ENCODE results near the gene GABRB1. TPM values are rescaled to one million over a fixed set of nuclear protein-coding genes. Genes with fewer than 3 reads are reported as not detected.

GABRB1 gene
- polyA plus RNA-seq, 3 donors: not detected

DNA sequence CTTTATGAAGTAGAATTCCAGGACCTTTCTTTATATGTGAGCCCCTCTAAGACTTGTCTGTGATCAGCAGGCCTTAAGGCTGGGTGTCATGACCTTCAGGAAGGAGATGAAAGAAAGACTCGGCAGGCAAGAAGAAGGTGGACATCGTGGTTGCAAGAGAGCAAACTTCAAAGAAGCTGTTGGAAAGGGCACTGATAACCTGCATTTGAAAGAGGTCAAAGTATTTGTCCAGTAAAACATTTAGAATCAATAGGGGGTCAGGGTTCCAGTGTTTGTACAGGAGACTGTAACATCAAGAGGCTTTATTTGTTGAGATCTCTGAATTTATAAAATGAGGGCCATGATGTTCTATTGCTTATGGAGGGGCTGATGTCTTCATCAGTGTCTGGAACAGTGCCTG is 387.9 kb downstream of the GABRB1 start:
- Histone ChIP-seq H3K4me3 (replicated peaks in 1 of 3; ENCODE audit: low read depth in 2 of 3, low read length in 3 of 3) (no peak overlapping the region), H2AFZ (ENCODE audit: insufficient read depth, low read depth, low read length, poor library complexity, severe bottlenecking) (no peak overlapping the region), H3K27ac (ENCODE audit: low read depth in 1 of 2, low read length in 2 of 2) (no peak overlapping the region), H4K20me1 (ENCODE audit: insufficient read depth, low read length) (no peaks in the 10 kb centered on the region), H3K4me1 (ENCODE audit: control insufficient read depth in 1 of 2, insufficient read depth in 2 of 2, low read length in 2 of 2) (peaks cover 8% of the 10 kb centered on the region in 2 donors), H3K9me3 (replicated peaks in 1 of 2; ENCODE audit: control insufficient read depth in 1 of 2, insufficient read depth in 1 of 2, low read length in 2 of 2) (no peaks in the 10 kb centered on the region), H3K9ac (ENCODE audit: insufficient read depth, low read length, poor library complexity, severe bottlenecking) (no peak overlapping the region), H3K79me2 (ENCODE audit: insufficient read depth, low read length) (no peaks in the 10 kb centered on the region), H3K36me3 (replicated peaks in 1 of 2; ENCODE audit: control insufficient read depth in 1 of 2, insufficient read depth in 2 of 2, low read length in 2 of 2) (no peaks in the 10 kb centered on the region), H3K4me2 (replicated peaks; ENCODE audit: extremely low read depth, low read length, poor library complexity, severe bottlenecking) (no peak overlapping the region), H3K27me3 (ENCODE audit: control insufficient read depth in 2 of 2, insufficient read depth in 2 of 2, low read length in 2 of 2) (no peaks in the 10 kb centered on the region)
- Mint-ChIP-seq H3K4me1 (peaks cover 14% of the 10 kb centered on the region), H3K27me3 (ENCODE audit: low read depth in 3 of 3) (no peaks in the 10 kb centered on the region), H3K36me3 (no peaks in the 10 kb centered on the region), H3K4me3 (no peak overlapping the region), H3K9me3 (peaks cover 0 to 3% (median 0%) of the 10 kb centered on the region in 7 donors), H3K27ac (no peak overlapping the region)
- 95% methylated on average over 2 of the region's 2 CpGs for WGBS (ENCODE audit: insufficient coverage)
- intact Hi-C loops (cut with micrococcal nuclease): no loop called here
- TF ChIP-seq, protein P1, sequence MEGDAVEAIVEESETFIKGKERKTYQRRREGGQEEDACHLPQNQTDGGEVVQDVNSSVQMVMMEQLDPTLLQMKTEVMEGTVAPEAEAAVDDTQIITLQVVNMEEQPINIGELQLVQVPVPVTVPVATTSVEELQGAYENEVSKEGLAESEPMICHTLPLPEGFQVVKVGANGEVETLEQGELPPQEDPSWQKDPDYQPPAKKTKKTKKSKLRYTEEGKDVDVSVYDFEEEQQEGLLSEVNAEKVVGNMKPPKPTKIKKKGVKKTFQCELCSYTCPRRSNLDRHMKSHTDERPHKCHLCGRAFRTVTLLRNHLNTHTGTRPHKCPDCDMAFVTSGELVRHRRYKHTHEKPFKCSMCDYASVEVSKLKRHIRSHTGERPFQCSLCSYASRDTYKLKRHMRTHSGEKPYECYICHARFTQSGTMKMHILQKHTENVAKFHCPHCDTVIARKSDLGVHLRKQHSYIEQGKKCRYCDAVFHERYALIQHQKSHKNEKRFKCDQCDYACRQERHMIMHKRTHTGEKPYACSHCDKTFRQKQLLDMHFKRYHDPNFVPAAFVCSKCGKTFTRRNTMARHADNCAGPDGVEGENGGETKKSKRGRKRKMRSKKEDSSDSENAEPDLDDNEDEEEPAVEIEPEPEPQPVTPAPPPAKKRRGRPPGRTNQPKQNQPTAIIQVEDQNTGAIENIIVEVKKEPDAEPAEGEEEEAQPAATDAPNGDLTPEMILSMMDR (IDR thresholded peaks at IDR 0.05): no peak
- no peak for DNase-seq

DNA sequence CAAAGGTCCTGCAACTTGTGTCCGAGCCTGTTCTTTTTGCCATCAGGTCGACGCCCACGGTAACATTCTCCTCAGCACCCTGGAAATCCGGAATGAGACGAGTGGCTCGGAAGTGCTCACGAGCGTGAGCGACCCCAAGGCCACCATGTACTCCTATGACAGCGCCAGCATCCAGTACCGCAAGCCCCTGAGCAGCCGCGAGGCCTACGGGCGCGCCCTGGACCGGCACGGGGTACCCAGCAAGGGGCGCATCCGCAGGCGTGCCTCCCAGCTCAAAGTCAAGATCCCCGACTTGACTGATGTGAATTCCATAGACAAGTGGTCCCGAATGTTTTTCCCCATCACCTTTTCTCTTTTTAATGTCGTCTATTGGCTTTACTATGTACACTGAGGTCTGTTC is 394.3 kb downstream of the GABRB1 start:
- Histone ChIP-seq H3K36me3 (replicated peaks in 1 of 2; ENCODE audit: control insufficient read depth in 1 of 2, insufficient read depth in 2 of 2, low read length in 2 of 2) (no peaks in the 10 kb centered on the region), H3K27me3 (ENCODE audit: control insufficient read depth in 2 of 2, insufficient read depth in 2 of 2, low read length in 2 of 2) (no peaks in the 10 kb centered on the region), H3K27ac (ENCODE audit: low read depth in 1 of 2, low read length in 2 of 2) (no peak overlapping the region), H3K4me2 (replicated peaks; ENCODE audit: extremely low read depth, low read length, poor library complexity, severe bottlenecking) (no peak overlapping the region), H3K9ac (ENCODE audit: insufficient read depth, low read length, poor library complexity, severe bottlenecking) (no peak overlapping the region), H4K20me1 (ENCODE audit: insufficient read depth, low read length) (no peaks in the 10 kb centered on the region), H3K9me3 (replicated peaks in 1 of 2; ENCODE audit: control insufficient read depth in 1 of 2, insufficient read depth in 1 of 2, low read length in 2 of 2) (peaks cover 3 to 8% of the 10 kb centered on the region in 2 donors), H3K4me3 (replicated peaks in 1 of 3; ENCODE audit: low read depth in 2 of 3, low read length in 3 of 3) (no peak overlapping the region), H2AFZ (ENCODE audit: insufficient read depth, low read depth, low read length, poor library complexity, severe bottlenecking) (no peak overlapping the region), H3K79me2 (ENCODE audit: insufficient read depth, low read length) (no peaks in the 10 kb centered on the region), H3K4me1 (ENCODE audit: control insufficient read depth in 1 of 2, insufficient read depth in 2 of 2, low read length in 2 of 2) (peaks cover 8% of the 10 kb centered on the region in 2 donors)
- DNase-seq: no peak
- H3K4me1 Mint-ChIP-seq: peaks cover 19% of the 10 kb centered on the region
- no peaks in the 10 kb centered on the region for H3K36me3 Mint-ChIP-seq
- peaks cover 0 to 3% (median 0%) of the 10 kb centered on the region in 3 donors for H3K27me3 Mint-ChIP-seq (ENCODE audit: low read depth in 3 of 3)
- intact Hi-C loops (cut with micrococcal nuclease): no loop called here
- TF ChIP-seq, protein P1 (IDR thresholded peaks at IDR 0.05): no peak
- H3K9me3 Mint-ChIP-seq: peaks cover 0 to 15% (median 4%) of the 10 kb centered on the region in 7 donors
- H3K4me3 Mint-ChIP-seq: no peak overlapping the region
- over 99% methylated on average over 25 of the region's 25 CpGs for whole genome bisulfite sequencing (ENCODE audit: insufficient coverage)
- H3K27ac Mint-ChIP-seq: peak overlapping the region in 1 of 7 donors; percentile 0
